IPS-NIHi11 (cell line): Measurements from ENCODE around the gene OTOG.

Experiments
- DNase-seq: peaks from one replicate; pipeline ENCODE4 v3.0.0; 2012; ENCODE audit warnings: mixed read lengths, low spot score

Gene OTOG

DNA sequence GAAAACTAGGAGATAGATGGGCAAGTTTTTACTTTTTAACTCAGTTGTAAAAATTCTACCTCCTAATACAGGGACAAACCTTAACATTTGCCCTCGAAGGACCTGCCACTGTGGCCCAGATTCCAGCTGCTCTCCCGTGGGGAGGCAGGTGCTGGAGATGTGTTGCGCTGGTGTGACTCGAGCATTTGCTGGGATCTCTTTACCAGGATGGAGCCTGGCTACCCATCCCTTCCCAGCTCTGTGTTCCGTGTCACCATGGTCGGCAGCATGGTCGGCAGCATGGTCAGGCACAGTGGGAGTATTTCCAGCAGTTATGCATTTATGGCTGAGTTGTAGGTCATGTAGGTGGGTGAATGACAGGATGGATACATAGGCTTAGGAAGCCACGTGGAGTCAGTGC is 41.1 kb downstream of the OTOG start:
- DNase-seq: no peak

- DNase-seq: no peak
These were observed 41.7 kb downstream of the OTOG start for GRCh38 chr11:17588721-17589120.

DNA sequence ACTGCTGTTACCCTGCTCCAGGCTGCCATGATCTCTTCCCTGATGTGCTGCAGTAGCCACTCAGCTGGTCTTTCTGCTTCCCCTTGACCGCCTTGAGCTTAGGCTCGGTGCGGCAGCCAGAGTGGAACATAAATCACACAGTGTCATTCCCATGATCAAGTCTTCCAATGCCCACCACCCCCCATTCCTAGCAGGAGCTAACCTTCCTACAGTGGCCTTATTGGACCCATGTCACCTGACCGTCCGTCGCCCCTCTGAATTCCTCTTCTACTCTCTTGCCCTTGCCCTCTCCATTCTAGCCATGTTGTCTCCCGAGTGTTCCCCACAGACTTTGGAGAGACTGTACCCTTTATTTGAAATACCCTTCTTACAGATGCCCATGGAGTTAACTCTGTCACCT is 43.4 kb downstream of the OTOG start:
- no peak for DNase-seq

GRCh38 chr11:17591293-17591692 is 44.2 kb downstream of the OTOG start:
- no peak for DNase-seq

GRCh38 chr11:17593466-17594245 is 46.6 kb downstream of the OTOG start:
- no peak for DNase-seq

DNA sequence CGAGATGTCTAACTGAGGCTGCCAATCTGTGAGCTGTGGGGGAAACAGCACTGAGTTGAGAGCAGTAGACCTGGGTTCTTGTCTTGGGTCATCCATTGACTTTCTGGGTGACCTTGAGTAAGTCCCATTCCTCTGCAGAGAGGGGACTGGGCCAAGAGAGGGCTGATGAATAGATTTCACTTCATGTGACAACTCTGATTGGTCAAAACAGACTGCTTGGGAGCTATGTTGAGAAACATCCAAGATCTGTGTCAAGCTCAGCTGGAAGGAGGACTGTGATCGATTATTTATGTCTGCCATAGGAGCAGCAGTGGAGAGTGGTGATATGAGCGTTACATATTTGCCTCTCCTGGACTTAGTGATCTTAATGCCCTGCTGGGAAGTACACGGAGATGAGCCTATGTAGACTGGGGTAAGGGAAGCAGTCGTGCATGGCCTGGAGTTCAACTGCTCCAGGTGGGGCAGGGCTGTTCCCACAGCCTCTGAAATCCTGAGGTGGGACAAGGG is 47.7 kb downstream of the OTOG start:
- no peak for DNase-seq

GRCh38 chr11:17595526-17596309 is 48.7 kb downstream of the OTOG start:
- DNase-seq: no peak

DNA sequence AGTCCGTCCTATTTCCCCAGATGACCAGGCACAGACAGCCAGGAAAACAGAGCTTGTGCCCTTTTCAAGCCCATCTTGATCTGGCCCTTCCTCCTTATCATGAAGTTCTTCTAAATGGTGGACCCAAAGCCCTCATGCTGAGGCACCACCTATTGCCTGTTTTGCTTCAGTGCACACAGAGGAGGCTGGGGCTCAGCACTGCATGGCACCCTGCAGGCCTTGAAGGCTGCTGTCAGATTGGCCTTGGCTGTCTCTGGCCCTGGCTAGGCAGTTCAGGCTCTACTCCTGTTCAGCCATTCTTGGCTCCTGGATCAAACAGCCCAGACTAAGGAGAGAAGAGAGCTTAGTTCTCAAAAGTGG is 49.2 kb downstream of the OTOG start:
- no peak for DNase-seq

DNA sequence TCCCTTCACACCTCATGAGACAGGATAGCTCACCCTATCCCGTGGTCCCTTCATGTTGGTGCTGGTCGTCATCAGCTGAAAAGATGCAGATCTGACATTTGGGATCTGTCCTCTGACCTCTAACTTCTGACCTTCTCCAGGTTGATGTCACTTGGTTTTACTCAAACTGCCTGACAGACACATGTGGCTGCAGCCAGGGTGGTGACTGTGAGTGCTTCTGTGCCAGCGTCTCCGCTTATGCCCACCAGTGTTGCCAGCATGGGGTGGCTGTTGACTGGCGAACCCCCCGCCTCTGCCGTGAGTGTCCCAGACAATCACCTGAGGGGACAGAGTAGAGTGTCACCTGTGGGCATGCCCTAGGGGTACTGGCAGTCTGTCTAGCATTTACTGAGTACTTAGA is 49.7 kb downstream of the OTOG start:
- no peak for DNase-seq

DNA sequence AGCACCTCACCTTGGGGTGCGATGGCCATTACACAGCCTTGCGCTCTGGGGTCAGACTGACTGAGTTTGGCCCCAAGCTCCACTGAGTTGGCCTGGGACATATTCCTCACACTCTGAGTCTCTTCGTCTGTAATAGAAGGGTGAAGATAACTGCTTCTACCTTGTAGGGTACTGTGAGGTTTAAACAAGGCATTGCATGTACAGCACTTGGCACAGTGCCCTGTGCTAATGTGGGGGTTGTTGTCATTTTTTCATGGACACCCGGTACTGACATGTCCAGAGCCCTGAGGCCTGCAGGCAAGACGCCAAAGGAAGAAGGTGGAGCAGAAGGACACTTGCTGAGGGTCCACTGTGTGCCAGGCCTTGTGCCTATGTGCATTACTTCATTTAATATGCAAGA is 50.7 kb downstream of the OTOG start:
- DNase-seq: no peak

DNA sequence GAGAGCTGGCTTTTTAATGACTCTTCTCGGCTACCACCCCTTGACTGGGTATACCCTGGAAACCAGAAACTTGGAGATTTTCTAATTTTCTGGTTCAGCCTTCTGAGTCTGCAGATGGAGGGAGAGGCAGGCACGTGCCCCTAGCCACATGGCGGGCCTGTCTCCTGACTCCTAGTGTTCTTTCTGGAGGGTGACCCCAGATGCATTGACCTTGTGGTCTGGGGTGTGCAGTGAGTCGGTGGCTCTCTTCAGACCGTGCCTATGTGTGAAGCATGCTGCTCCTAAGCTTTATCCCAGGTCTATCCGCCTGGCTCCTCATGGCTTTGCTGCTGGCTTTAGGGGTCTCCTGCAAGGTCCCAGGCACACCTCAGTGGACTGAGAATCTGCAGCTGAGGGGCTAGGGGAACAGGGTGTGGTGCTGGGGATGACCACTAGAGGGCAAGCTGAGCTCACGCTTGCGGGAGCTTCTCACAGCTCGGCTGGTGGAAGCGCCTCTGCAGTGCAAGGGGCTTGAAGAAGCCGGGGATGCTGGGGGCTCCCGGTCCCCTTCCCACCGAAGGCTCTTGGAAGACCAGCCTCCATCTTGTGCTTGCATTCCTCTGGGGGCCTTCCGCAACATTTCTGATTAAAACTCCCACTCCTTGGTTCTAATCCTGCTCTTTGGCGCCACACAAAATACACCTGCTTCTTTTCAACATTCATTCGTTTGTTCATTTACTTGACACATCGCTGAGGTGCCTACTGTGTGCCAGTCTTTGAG is 51.8 kb downstream of the OTOG start:
- DNase-seq: peak; percentile 84

DNA sequence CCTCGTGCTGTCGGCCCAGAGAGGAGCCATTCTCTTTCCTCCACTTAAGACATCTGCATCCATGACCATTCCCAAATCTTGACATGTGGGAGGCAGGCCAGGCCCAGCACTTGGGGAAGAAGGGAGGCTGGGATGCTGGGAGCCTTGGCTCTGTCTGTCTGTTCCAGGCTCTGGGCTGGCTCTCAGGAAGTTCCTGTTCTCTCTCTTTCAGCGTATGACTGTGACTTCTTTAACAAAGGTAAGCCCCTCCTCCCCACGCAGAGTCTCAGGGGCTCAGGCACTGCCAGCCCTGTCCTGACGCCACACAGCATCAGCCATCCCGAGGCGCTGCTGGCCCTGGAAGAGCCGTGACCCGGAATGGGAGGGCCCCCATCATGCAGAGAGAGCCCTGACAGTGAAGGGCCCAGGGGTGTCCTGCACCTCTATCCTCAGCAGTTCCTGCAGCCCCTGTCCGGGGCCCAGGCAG is 52.4 kb downstream of the OTOG start:
- DNase-seq: no peak

GRCh38 chr11:17600316-17601255 is 53.5 kb downstream of the OTOG start:
- no peak for DNase-seq

- DNase-seq: peak; percentile 61
These were observed 54.2 kb downstream of the OTOG start for GRCh38 chr11:17601256-17601671.

GRCh38 chr11:17601676-17602075 is 54.6 kb downstream of the OTOG start:
- no peak for DNase-seq

DNA sequence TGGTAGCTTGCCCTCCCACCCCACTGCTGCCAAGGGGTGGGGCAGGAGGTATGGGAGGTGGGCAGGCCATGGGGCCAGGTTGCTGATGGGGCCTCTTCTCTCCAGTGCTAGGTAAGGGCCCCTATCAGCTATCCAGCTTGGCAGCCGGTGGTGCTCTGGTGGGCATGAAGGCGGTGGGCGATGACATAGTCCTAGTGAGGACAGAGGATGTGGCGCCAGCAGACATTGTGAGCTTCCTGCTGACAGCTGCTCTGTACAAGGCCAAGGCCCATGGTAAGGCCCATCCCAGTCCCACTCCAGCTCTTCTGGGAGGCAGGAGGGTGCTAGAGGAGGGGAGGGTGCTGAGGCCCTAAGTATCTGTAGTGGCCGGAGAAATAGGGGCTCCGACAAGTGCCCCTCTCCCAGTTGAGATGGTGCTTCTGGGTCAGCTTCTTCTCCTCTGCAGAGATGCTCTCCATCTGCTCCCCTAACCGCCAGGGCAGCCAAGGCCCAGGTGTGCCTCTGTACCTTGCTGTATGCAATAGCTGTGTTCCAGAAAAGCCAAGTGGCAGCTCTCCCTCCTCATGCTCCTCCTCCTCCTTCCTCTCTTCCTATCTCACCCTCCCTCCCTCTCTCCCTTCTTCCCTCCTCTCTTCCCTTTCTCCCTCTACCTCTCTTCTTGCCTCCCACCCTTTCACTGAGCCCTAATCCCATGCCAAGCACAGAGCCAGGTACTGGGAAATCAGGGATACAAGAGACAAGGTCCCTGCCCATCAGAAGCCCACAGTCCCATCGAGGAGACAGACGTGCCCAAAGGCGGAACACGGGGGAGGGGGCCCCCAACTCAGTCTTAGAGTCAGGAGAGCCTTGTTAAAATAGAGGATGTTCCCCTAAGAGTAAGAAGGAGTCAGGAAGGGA is 55.3 kb downstream of the OTOG start:
- no peak for DNase-seq

DNA sequence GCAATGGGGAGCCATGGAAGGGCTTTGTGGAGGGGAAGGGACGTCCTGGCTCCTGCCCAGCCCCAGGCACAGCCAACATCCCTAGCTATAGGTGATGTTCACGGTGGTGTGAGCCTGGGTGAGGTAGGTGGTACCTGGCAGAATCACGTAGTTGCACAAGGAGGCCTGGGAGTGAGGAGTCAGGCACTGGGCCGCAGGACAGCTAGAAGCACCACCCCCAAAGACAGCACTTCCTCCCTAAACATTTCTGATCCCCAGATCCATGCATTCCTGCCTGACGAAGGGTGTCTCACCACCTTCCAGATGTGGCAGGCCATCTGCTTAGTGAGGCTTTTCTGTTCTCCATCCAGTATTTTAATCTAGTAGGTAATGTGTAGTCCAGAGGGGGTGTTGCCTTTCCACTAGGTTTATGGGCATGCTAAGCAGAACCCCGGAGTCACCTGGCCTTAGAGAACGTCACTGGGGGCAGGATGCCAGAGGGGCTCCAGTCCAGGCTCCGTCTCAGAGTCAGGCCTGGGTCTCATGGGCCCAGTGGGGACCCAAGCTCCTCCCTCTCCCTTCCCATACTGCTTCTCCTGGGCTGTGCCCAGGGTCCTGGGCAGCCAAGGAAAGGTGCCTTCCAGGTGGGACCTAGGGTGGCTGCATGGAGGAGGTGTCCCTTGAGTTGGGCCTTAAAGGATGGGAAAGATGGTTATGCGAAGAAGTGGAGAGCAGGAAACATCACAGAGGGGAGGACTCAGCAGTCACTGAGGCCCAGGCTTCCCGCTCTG is 56.2 kb downstream of the OTOG start:
- no peak for DNase-seq

DNA sequence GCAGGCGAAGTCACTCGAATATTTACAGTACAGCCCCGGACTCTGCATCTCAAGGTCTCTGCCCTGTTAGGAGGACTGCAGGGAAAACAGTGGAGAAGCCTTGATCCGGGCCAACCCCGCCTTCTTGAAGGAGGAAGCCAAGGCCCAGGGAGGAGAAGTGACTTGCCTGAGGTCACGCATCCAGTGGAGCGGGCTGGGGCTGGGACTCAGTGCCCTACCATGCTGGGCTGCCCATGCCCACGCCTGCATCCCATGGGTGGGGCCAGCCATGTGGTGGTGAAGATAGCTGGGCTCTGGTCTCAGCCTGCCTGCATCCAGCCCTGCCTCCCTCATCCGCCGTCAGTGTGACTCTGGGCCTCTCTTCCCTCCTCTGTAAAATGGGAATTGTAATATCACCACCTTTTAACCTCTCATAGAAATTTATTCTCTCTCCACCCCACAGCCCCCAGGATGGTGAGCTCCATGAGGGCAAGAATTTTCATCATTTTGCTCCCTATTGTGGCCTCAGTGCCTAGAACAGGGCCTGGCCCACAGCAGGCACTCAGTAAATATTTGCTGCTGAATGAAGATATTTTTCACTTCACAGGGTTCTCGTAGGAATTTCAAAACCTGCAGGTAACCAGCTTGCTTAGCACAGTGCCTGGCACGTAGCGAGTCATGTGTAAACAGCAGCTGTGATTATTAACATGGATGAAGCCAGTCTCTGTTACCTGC is 57.3 kb downstream of the OTOG start:
- no peak for DNase-seq

- no peak for DNase-seq
These were observed 57.8 kb downstream of the OTOG start for GRCh38 chr11:17604915-17605233.
